Pericardium fibroblast (primary cell): ENCODE data around the gene CHRNA4. TPM values are rescaled to one million over a fixed set of nuclear protein-coding genes. Genes with fewer than 3 reads are reported as not detected.

Experiments
- total RNA-seq: library from RNA; depleted of rRNA; stranded (reverse); fragments of >200 nt; gene quantifications from 2 replicates; pipeline ENCODE4 v1.2.3, GENCODE V29; 2015

Gene CHRNA4
- not detected in 2 replicates for total RNA-seq

DNA sequence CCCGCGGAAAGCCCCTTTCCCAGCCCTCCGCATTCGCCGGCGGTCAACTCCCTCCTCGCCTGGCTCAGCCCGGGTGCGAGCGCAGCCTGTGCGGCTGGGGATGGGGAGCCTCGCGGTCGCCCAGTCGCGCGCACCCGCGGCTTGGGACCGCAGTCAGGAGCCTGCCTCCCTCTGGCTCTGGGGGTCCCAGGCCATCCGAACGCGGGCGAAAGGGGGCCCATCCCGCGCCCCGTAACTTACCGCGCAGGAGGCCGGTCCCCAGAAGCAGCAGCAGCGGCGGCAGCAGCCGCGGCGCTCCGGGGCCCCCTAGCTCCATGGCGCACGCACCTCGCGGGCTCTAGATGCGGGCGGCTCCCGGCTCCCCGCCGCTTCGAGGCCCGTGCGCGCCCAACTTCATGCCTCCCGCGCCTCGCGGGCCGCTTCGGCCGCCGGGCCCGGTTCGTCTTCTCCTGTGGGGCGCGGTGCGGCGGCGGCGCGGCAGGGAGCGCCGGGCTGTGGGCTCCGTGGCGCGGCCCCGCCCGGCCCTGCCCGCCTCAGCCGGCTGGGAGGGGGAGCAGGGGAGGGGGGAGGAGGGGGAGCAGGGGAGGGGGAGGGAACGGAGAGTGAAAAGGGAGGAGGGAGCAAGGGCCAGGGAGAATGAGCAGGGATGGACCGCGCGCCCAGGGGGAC lies at the start of gene CHRNA4:
CHRNA4 (minus strand) TSS at position 500 of the 669 bp plus-strand sequence; CDS start at position 316, 184 bp downstream.

Other genes with a start within 250 kb of the CHRNA4 start
- gene YTHDF1, start 145.2 kb downstream of the CHRNA4 start, total RNA-seq = 20.8 and 22.9 TPM in 2 replicates
- not detected in 2 replicates for gene BIRC7, start 125.4 kb downstream of the CHRNA4 start, total RNA-seq
- gene NKAIN4, start 106.9 kb downstream of the CHRNA4 start, total RNA-seq = 0.17 TPM in 1 of 2 replicates, not detected in the other
- gene ARFGAP1, start 88.5 kb downstream of the CHRNA4 start, total RNA-seq = 59.5 and 65.2 TPM in 2 replicates
- gene COL20A1, start 68.2 kb downstream of the CHRNA4 start, total RNA-seq = not detected in 2 replicates
- gene KCNQ2, start 111.3 kb upstream of the CHRNA4 start, total RNA-seq = not detected in 2 replicates
- 0.09 and 0.35 TPM in 2 replicates for gene EEF1A2, start 137.7 kb upstream of the CHRNA4 start, total RNA-seq
- gene PPDPF, start 159.4 kb upstream of the CHRNA4 start, total RNA-seq = 250 and 270 TPM in 2 replicates
- gene PTK6, start 176.0 kb upstream of the CHRNA4 start, total RNA-seq = not detected in 2 replicates
- gene SRMS, start 186.4 kb upstream of the CHRNA4 start, total RNA-seq = not detected in 2 replicates
- 0.12 and 0.85 TPM in 2 replicates for gene FNDC11, start 192.8 kb upstream of the CHRNA4 start, total RNA-seq
- 22.2 and 40.4 TPM in 2 replicates for gene HELZ2, start 212.9 kb upstream of the CHRNA4 start, total RNA-seq